K562 (cell line): ENCODE results near the gene RETN. TPM values are rescaled to one million over a fixed set of nuclear protein-coding genes. Genes with fewer than 3 reads are reported as not detected.
A peak's percentile ranks its signal among the peaks of the same experiment; 100 is the strongest.

Experiments
- ATAC-seq: fragments of 200-7000 bp; cut with Tn5 transposase; 3 replicates; pipeline ENCODE4 v1.9.1; 2020; ENCODE audit warnings: moderate library complexity
- BruUV-seq: library from RNA; stranded (reverse); fragments of 400-500 nt; replicated peaks from 2 replicates; lab custom pipeline; 2021; lab: Mats Ljungman, UMichigan
- CTCF ChIA-PET: fragments of 300-600 bp; formaldehyde crosslinking; extraction: SDS; loops from one replicate; lab custom pipeline; 2021; ENCODE audit warnings: low intra/inter-chr PET ratio; lab: Yijun Ruan, JAX
- POLR2A ChIA-PET: fragments of 300-600, 350-650 bp; sonication (Branson Sonifier 250); formaldehyde crosslinking; extraction: SDS; loops from one replicate; lab custom pipeline; 2021; ENCODE audit warnings: antibody characterized with exemption, inconsistent platforms; lab: Yijun Ruan, JAX
- DNase-seq, 4 experiments: peaks; one replicate each; pipeline versions ENCODE4 v3.0.0 to v3.0.0-alpha.2; 2011 to 2018; ENCODE audit warnings: low spot score in 3 of 4, mixed read lengths in 3 of 4; ENCODE audit errors: extremely low read depth in 1 of 4
- FAIRE-seq: peaks from 2 replicates; lab custom pipeline; 2011; peaks lifted over from hg19 to GRCh38; lab: Jason Lieb, UNC
- H2AFZ ChIP-seq: 2 replicates; pipeline ENCODE4 v1.6.0; 2011; ENCODE audit warnings: low read depth, low read length, control low read depth, inconsistent platforms
- H3K27ac ChIP-seq: fragments of 200-600 bp; 3 replicates; pipeline ENCODE4 v1.8.0; 2011; ENCODE audit warnings: low read depth, mild to moderate bottlenecking, control low read depth, inconsistent platforms, low read length, moderate library complexity, mixed read lengths; ENCODE audit errors: extremely low read depth
- H3K27me3 ChIP-seq, 2 experiments: fragments of 300-600 bp in 1 of 2; 2 replicates in 1 of 2; 3 replicates in 1 of 2; pipeline versions ENCODE4 v1.6.0 to v1.8.0; 2011; ENCODE audit warnings: inconsistent platforms in 2 of 2, low read length in 2 of 2, mild to moderate bottlenecking in 1 of 2, mixed read lengths in 1 of 2, moderate library complexity in 1 of 2; ENCODE audit not compliant: control insufficient read depth in 2 of 2, insufficient read depth in 2 of 2
- H3K36me3 ChIP-seq: fragments of 300-600 bp; 3 replicates; pipeline ENCODE4 v1.8.0; 2011; ENCODE audit warnings: mild to moderate bottlenecking, low read length, inconsistent platforms; ENCODE audit not compliant: control insufficient read depth, insufficient read depth
- H3K4me1 ChIP-seq, 2 experiments: fragments of 200-600 bp in 1 of 2; replicated peaks in 1 of 2; 2 replicates in 1 of 2; 3 replicates in 1 of 2; pipeline versions ENCODE4 v1.5.1 to v1.8.0; 2011; ENCODE audit warnings: inconsistent platforms in 2 of 2, low read length in 2 of 2, mild to moderate bottlenecking in 1 of 2, mixed read lengths in 1 of 2, moderate library complexity in 1 of 2; ENCODE audit not compliant: control insufficient read depth in 2 of 2, insufficient read depth in 2 of 2
- H3K4me2 ChIP-seq: 2 replicates; pipeline ENCODE4 v1.6.1; 2011; ENCODE audit warnings: low read length, control low read depth, inconsistent platforms, mixed read lengths; ENCODE audit not compliant: insufficient read depth
- H3K4me3 ChIP-seq: fragments of 200-600 bp; sonication (generic), shearing (Covaris generic); 2 replicates; pipeline ENCODE4 v1.5.1; 2016; ENCODE audit warnings: control low read depth, inconsistent platforms
- H3K79me2 ChIP-seq: fragments of 200-600 bp; 3 replicates; pipeline ENCODE4 v1.8.0; 2011; ENCODE audit warnings: low read length, inconsistent platforms; ENCODE audit not compliant: control insufficient read depth, insufficient read depth
- H3K9ac ChIP-seq, 2 experiments: 2 replicates each; pipeline versions ENCODE4 v1.6.0 to v1.6.1; 2011; ENCODE audit warnings: low read depth in 2 of 2, low read length in 2 of 2, control low read depth in 1 of 2, inconsistent platforms in 1 of 2, mild to moderate bottlenecking in 1 of 2, mixed read lengths in 1 of 2; ENCODE audit not compliant: insufficient read depth in 1 of 2
- H3K9me1 ChIP-seq: one replicate; pipeline ENCODE4 v1.6.0; 2011; ENCODE audit warnings: inconsistent platforms, mild to moderate bottlenecking, low read length, moderate library complexity; ENCODE audit not compliant: control insufficient read depth, insufficient read depth
- H3K9me3 ChIP-seq: replicated peaks from 2 replicates; pipeline ENCODE4 v1.5.1; 2011; ENCODE audit warnings: low read depth, low read length, inconsistent platforms; ENCODE audit not compliant: control insufficient read depth, insufficient read depth
- H4K20me1 ChIP-seq: replicated peaks from 2 replicates; pipeline ENCODE4 v1.6.1; 2011; ENCODE audit warnings: low read length, inconsistent platforms, mixed read lengths; ENCODE audit not compliant: control insufficient read depth, insufficient read depth
- CBFA2T2 ChIP-seq: fragments of 450-650 bp; conservative IDR thresholded peaks from 2 replicates; pipeline ENCODE4 v1.6.1; 2017; ENCODE audit warnings: mild to moderate bottlenecking
- CC2D1A ChIP-seq: fragments of 450-650 bp; IDR thresholded peaks from 2 replicates; pipeline ENCODE4 v1.6.1; 2017; ENCODE audit warnings: mild to moderate bottlenecking
- DPF2 ChIP-seq: fragments of 450-650 bp; IDR thresholded peaks from 2 replicates; pipeline ENCODE4 v1.6.1; 2016
- ERF ChIP-seq: fragments of 450-650 bp; formaldehyde crosslinking; IDR thresholded peaks from 2 replicates; pipeline ENCODE4 v1.4.0; 2020; ENCODE audit warnings: mild to moderate bottlenecking, mixed read lengths
- HEY1 ChIP-seq: fragments of 250-450 bp; sonication (Bioruptor Pico); IDR thresholded peaks from 2 replicates; pipeline ENCODE4 v1.5.0; 2020; ENCODE audit warnings: mild to moderate bottlenecking, moderate library complexity, borderline replicate concordance
- RBM34 ChIP-seq: fragments of 200-400 bp; formaldehyde crosslinking; IDR thresholded peaks from 2 replicates; pipeline ENCODE4 v1.6.1; 2018; ENCODE audit warnings: low read length, borderline replicate concordance; ENCODE audit not compliant: insufficient read depth
- SAFB2 ChIP-seq: fragments of 200-400 bp; formaldehyde crosslinking; IDR thresholded peaks from 2 replicates; pipeline ENCODE4 v1.6.1; 2018; ENCODE audit warnings: borderline replicate concordance, low read length, low read depth, moderate library complexity; ENCODE audit not compliant: severe bottlenecking
- SREBF1 ChIP-seq: fragments of 150-350 bp; IDR thresholded peaks from 2 replicates; pipeline ENCODE4 v1.6.1; 2014; ENCODE audit warnings: antibody characterized with exemption, low read depth, low read length, borderline replicate concordance
- ZBTB1 ChIP-seq: sonication (generic); formaldehyde crosslinking; IDR thresholded peaks from 2 replicates; pipeline ENCODE4 v1.8.1; 2023; ENCODE audit warnings: missing genetic modification reagents, low read depth, mild to moderate bottlenecking, borderline replicate concordance
- ZBTB40 ChIP-seq, 2 experiments: fragments of 450-650 bp in 1 of 2; sonication (generic) in 1 of 2; formaldehyde crosslinking in 1 of 2; IDR thresholded peaks; 2 replicates each; pipeline versions ENCODE4 v1.7.1 to v1.9.0; 2016 to 2022; ENCODE audit warnings: inconsistent platforms in 1 of 2, mild to moderate bottlenecking in 1 of 2, missing genetic modification reagents in 1 of 2
- ZC3H8 ChIP-seq: fragments of 450-650 bp; IDR thresholded peaks from 2 replicates; pipeline ENCODE4 v1.6.1; 2017
- ZNF224 ChIP-seq: sonication (generic); formaldehyde crosslinking; IDR thresholded peaks from 2 replicates; pipeline ENCODE4 v1.8.0; 2022; ENCODE audit warnings: mild to moderate bottlenecking, missing genetic modification reagents
- WGBS: fragments of 100-300 bp; shearing (Covaris generic); methylation state at CpG from one replicate; pipeline ENCODE4 v1.1.6; 2016; ENCODE audit warnings: low coverage, mixed read lengths; ENCODE audit not compliant: insufficient coverage; ENCODE audit errors: missing lambda C conversion rate; 5-methylcytosine and 5-hydroxymethylcytosine counted together
- in situ Hi-C: fragments of 300-500 bp; cut with MboI; formaldehyde crosslinking; loops from 4 replicates; pipeline ENCODE4 v1.15.0; 2018; ENCODE audit warnings: inconsistent platforms, mixed read lengths
- intact Hi-C: fragments of 100-400 bp; cut with micrococcal nuclease; formaldehyde crosslinking; loops from 2 replicates; pipeline ENCODE4 v1.14.2; 2022
- polyA plus RNA-seq, 8 experiments: library from polyadenylated mRNA; depleted of rRNA in 4 of 8; stranded (reverse) in 5 of 8; unstranded in 3 of 8; fragments of >200 nt; fragmentation: Nextera tagmentation in 2 of 8; fragmentation: Illumina TruSeq in 1 of 8; extraction: Ambion mirVana in 2 of 8; extraction: Trizol in 1 of 8; gene quantifications; 2 replicates each; pipeline versions ENCODE4 v1.2.1 to v1.2.3, GENCODE V29; 2011 to 2014; ENCODE audit warnings: inconsistent platforms in 1 of 8, missing spikeins in 1 of 8
- total RNA-seq, 7 experiments: library from RNA; depleted of rRNA in 6 of 7; stranded (reverse); fragments of >200 nt in 6 of 7; fragmentation: Illumina TruSeq in 2 of 7; extraction: Trizol in 2 of 7; gene quantifications; 2 replicates each; pipeline versions ENCODE4 v1.2.1 to v1.2.3, GENCODE V29; 2011 to 2021; ENCODE audit warnings: low replicate concordance in 1 of 7

The RETN gene
- total and polyA plus RNA-seq, 9 of the 15 experiments (the other 6 are each of a cell fraction or from before 2014, with no cell fraction given): not detected

- TF ChIP-seq ZC3H8 (no peak), ZNF224 (CRISPR knock-in tag) (no peak), HEY1 (CRISPR knock-in tag) (no peak), CBFA2T2 (0 out of 2 replicates have a peak, but pooled peaks have one; percentile 49), ZBTB1 (no peak)
- TF ChIP-seq, all 486 proteins: peak for 7
Observed at GRCh38 chr19:7638802-7639465, 29.9 kb upstream of the RETN start (continued).

GRCh38 chr19:7639863-7640348 lies 28.9 kb upstream of the RETN start:
- Histone ChIP-seq H3K79me2 (peaks cover 40% of the 10 kb centered on the region), H3K36me3 (peaks cover 55% of the 10 kb centered on the region; the same call in 2 of the 3 replicates), H3K4me3 (no peak overlapping the region), H4K20me1 (peaks cover 21% of the 10 kb centered on the region), H3K27ac (no peak overlapping the region), H3K4me2 (no peak overlapping the region; the same call in 1 of the 2 replicates), H2AFZ (no peak overlapping the region), H3K9me1 (no peaks in the 10 kb centered on the region), H3K27me3 (no peaks in the 10 kb centered on the region; a peak in 1 of 5 replicates), H3K4me1 (peaks cover 15 to 69% of the 10 kb centered on the region in 2 experiments; a peak in 4 of 5 replicates), H3K9me3 (peaks cover 6% of the 10 kb centered on the region; the same call in 1 of the 2 replicates), H3K9ac (no peak overlapping the region)
- 96% methylated on average over 10 of the region's 13 CpGs for WGBS
- CTCF ChIA-PET: no interaction called here
- intact Hi-C loops: no loop called here
- peak; percentile 65 for FAIRE-seq
- POLR2A ChIA-PET: no interaction called here
- no peak for DNase-seq
- no TSS peak for BruUV-seq
- in situ Hi-C loops: no loop called here
- ATAC-seq: no peak
- TF ChIP-seq SAFB2 (no peak), RBM34 (no peak), CC2D1A (no peak), SREBF1 (no peak), DPF2 (no peak), ZBTB40 (IDR thresholded peaks at IDR 0.05) (no peak), ZBTB40 (CRISPR knock-in tag; IDR thresholded peaks at IDR 0.05) (no peak), ERF (CRISPR knock-in tag) (no peak)
